Fibroblast of skin of left biceps (primary cell): Measurements from ENCODE around the gene CHFR.
"Not testable (repeated sequence)": the region's sequence is repeated elsewhere in the genome, so short reads cannot be mapped to it uniquely, and the experiment has no call there.

ENCODE experiments used
- DNase-seq, 2 experiments: peaks; one replicate each; pipeline ENCODE4 v3.0.0-alpha.2; 2013; ENCODE audit warnings: low read depth in 2 of 2

Gene CHFR

DNA sequence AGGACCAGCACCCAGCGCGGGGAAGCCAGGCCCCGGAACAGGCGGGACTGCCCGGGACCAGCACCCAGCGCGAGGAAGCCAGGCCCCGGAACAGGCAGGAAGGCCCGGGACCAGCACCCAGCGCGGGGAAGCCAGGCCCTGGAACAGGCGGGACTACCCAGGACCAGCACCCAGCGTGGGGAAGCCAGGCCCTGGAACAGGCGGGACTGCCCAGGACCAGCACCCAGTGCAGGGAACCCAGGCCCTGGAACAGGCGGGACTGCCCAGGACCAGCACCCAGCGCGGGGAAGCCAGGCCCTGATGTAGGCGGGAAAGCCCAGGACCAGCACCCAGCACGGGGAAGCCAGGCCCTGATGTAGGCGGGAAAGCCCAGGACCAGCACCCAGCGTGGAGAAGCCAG is 12.8 kb downstream of the CHFR start:
- not testable (repeated sequence) for DNase-seq

DNA sequence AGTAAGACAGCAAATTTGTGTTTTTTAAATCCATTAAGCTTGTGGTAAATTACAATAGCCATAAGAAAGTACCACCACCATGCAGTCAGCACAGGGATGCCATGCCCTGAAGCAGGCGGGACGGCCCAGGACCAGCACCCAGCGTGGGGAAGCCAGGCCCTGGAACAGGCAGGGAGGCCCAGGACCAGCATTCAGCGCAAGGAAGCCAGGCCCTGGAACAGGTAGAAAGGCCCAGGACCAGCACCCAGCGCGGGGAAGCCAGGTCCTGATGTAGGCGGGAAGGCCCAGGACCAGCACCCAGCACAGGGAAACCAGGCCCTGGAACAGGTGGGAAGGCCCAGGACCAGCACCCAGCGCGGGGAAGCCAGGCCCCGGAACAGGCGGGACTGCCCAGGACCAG is 13.2 kb downstream of the CHFR start:
- no peak for DNase-seq

DNA sequence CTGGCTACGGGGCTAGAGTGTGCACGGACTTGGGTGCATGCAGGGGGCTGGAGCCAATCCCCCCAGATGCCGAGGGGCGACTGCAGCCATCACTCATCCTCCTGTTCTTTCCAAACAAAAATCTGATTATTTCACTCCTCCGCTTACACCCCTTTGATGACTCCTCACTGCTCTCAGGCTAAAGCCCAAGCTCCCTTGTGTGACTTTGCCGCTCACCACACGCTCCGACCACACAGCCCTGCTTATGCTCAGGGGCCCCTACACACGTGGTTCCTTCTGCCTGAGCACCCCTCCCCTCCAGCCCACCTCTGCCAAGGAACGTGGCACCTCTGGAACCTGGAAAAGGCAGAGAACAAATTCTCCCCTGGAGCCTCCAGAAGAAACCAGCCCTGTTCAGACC is 13.7 kb downstream of the CHFR start:
- DNase-seq, result no peak

DNA sequence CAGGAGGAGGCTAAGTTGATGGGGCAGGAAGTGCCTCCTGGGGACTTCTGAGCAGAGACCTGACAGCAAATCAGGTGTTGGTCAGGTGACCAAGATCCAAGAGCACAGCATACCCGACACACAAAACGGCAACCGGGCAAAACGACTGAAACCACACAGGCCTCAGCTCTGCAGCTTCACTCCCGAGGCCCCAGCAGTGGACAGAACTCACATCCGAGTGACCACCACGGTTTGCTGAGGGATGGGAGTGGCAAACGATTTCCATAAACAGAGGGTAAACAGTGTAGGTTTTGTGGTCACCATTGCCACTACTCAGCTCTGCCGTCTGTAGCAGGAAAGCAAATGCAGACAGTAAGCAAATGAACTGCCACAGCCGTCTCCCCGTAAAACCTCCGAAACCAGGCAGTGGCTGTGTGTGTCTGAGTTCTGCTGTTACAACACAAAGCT is 14.4 kb downstream of the CHFR start:
- no peak for DNase-seq

DNA sequence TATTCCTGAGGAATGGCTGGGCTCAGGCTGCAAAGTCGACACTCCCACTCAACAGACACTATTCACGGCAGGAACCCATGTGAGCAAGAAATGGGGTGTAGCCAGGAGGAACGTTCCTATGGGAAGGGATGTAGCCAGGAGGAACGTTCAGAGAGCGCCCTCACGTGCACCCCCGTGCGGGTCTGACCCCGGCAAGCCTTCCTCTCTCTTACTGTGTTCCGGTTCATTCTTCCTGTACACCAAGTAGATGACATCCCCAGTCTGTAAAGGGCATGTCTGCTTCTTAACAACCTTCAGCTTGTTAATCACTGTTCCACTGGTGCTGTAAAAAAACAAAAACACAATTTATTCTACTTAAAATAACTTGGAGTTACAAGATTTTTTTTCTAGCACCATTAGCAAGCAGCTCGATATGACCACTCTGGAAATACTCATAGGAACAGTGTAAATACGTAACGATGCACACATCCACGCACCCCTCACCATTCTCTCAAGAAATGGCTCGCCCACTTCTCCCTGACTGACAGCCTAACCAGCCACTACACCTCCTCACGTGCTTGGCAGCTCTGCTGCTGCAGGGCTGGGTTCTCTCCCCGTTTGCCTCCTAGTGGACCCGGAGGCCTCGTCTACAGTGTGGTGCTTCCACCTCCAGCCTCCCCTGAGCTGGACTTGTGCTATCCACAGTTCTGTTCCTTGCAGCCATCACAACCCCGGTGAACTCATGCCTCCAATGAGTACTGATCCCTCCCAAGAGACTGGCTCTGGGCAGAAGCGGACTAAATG is 15.1 kb downstream of the CHFR start:
- DNase-seq, result no peak

DNA sequence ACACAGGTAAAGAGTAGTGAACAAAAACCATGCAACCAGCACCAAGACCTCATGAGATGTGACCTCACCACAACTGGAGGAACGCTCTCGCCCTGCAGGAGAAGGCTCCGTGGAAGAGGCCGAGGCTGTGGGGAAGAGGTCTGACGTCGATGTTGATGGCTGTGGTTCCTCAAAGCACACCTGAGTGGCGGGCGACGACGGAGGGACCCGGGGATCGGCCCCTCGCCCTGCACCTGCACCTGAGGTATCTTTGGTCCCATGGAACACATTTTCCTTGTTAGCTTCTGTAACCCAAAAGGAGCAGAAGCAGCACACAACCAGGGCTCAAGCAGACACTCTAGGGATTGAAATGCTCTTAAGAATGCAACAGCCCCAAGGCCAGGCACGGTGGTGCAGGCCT is 17.9 kb downstream of the CHFR start:
- no peak for DNase-seq

DNA sequence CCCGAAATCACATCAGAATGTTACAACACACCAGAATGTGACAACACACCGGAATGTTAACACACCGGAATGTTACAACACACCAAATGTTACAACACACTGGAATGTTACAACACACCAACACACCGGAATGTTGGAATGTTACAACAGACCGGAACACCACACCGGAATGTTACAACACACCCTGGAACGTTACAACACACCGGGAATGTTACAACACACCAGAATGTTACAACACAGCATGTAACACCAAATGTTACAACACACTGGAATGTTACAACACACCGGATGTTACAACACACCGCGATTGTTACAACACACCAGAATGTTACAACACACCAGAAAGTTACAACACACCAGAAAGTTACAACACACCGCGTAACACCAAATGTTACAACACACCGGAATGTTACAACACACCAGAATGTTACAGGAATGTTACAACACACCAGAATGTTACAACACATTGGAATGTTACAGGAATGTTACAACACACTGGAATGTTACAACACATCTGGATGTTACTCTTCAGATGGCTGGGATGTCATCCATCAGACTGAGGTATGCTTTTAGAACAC is 21.1 kb downstream of the CHFR start:
- peak; percentile 15 to 19 for DNase-seq

DNA sequence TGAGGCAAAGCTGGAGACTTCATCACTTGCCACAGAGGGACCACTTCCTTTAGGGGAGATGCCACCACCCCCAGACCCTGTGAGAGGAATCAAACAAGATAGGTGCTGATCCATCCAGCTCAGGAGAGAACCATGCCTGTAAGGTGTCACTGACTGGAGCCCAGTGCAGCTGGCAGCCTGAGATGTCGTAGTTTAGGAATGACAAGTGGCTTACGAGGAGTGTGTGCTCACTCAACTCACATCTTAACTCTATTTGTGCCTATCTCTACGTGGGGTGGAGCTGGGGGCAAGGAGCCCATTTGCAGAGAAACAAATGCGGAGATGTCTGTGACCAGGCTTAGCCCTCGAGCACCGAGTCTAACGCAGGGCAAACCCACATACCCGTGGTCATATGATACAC is 25.8 kb downstream of the CHFR start:
- DNase-seq, result no peak

DNA sequence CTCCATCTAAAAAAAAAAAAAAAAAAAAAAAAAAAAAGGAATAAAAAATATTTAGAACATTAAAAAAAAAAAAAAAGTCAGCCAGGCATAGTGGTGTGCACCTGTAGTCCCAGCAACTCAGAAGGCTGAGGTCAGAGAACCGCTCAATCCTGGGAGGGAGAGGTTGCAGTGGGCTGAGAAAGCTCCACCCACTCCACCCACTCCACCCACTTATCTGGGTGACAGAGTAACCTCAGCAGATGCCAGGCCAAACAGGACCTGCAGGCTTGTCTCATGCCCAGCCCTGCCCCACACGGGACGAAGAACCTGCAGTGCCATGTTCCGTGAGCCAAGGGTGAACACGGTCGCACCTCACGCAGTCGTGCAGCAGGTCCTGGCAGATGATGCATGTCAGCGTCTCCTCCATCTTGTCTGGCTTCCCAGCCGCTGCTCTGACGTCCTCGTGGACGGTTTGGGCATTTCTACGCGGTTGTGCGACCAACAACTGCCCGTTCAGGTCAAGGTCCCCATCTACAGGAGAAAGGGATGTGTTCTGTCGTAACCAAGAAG is 28.6 kb downstream of the CHFR start:
- no peak for DNase-seq

DNA sequence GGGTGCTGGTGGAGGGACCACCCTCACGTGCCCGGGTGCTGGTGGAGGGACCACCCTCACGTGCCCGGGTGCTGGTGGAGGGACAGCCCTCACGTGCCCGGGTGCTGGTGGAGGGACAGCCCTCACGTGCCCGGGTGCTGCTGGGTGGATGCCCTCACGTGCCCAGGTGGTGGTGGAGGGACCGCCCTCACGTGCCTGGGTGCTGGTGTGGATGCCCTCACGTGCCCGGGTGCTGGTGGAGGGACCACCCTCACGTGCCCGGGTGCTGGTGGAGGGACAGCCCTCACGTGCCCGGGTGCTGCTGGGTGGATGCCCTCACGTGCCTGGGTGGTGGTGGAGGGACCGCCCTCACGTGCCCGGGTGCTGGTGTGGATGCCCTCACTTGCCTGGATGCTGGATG is 30.4 kb downstream of the CHFR start:
- not testable (repeated sequence) for DNase-seq

DNA sequence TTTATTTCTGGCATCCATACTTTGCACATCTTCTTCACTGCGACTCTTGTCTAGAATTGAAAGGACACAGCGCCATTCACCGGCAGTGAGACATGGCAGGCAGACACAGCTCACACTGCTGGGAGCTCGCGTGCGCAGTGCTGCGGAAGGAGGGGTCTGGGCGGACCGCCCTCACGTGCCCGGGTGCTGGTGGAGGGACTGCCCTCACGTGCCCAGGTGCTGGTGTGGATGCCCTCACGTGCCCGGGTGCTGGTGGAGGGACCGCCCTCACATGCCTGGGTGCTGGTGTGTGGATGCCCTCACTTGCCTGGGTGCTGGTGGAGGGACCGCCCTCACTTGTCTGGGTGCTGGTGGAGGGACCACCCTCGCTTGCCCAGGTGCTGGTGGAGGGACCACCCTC is 30.8 kb downstream of the CHFR start:
- DNase-seq, result no peak

DNA sequence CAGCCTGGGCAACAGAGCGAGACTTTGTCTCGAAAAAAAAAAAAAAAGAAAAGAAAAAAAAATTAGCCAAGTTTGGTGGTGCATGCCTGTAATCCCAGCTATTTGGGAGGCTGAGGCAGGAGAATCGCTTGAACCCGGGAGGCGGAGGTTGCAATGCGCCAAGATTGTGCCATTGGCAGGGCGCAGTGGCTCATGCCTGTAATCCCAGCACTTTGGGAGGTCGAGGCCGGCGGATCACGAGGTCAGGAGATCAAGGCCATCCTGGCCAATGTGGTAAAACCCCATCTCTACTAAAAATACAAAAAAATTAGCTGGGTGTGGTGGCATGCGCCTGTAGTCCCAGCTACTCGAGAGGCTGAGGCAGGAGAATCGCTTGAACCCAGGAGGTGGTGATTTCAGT is 32.2 kb downstream of the CHFR start:
- not testable (repeated sequence) for DNase-seq

DNA sequence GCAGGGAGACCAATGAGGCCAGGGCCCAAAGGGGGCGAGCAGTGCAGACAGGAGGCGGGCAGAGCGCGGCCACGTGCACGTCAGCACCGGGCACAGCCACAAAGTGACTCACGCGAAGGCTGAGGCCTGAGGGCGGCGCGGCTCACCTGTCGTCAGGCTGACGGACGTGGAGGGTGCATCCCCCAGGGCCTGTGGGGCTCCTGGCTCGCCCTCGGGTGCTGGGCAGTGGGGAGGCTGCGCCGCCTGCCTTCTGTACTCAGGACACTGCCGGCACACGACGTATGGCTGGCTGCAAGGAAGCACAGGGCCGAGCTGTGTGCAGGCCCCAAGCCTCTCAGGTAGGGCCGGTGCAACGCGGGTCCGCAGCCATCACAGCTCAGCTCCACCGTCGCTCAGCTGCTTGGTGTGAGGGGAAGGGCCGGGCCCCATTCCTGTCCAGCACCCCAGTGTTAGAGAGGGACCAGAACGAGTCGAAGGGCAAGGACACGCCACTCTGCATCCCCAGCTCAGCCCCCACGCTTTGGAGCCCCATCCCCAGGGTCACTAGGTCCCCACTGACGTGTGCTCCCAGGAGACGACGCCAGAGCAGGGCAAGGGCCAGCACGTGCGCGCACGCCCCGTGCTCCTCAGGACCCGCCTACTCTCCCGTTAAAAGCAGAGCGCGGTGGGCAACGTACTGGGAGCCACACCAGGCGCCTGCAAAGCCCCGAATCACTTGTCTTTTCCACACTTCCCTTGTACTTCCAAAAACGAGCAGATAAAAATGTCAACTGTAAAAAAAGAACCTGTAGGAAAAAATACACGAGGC is 33.9 kb downstream of the CHFR start:
- DNase-seq, result no peak

DNA sequence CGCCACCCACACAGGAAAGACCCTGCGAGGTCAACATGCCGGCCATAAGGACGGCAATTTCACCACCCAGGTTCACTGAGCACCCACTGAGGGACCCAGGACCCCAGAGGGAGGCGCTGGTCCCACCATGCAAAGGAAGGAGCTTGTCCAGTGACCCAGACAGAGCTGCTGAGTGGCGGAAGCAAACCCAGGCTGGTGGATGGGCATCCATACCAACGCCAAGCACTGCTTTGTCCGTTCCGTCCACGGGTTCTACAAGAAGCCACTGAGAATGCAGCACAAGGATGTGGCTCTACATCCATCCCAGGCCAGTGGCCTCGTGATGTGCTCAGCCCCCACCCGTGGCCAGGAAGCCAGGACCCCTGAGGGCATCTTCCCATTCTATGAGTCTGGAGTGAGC is 34.9 kb downstream of the CHFR start:
- no peak for DNase-seq

DNA sequence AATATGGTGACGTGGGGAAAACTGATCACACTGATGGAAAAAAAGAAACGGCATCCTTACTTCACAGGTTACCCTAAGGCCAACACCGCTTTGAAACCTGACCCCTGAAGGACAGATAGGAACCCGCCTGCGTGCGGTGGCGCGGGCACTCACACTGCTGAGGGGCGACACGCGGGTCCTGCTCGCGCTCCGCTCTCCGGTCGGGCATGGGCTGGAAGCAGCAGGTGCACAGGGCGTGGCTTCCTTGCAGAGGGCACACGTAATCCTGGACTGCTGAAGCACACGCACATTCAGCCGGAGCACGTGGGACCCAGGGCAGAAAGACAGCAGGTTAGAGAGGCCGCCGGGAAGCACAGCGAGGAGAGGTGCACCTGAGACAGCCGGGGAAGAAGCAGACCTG is 35.9 kb downstream of the CHFR start:
- DNase-seq, result no peak

DNA sequence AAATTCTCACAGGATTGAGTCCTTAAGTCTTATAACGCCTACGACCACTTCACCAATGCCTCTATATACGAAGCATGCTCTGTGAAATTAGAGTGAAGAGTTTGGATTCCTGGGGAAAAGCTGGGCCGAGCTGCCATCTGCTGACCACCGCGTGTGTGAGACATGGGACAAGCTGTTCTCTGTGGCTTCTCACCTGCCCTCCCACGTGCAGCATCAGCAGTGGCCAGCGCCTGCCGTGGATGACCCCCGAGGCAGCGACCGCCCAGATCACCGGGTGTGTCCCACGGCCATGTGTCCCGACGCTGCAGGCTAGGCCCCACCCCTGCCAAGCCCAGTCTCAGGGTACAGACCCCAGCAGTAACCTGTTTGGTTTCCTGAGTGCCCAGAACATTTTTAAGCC is 37.1 kb downstream of the CHFR start:
- DNase-seq, result no peak

DNA sequence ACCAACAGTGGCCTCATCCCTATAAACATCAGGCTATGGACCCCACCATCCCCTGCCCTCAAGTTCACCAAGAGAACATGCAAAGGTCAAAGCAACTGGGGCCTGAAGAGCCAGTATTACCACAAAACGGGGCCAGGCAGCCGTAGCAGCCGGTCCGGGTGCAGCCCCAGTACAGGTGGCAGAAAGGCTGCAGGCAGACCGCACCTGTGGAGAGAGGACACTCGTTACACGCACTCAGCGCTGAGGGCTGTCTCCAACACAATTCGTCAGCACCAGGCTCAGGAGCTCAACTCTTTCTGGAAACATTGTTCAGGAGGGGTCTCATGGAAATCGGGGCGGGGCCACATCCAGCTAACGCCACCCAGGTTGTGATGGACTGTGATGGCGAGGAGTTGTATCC is 38.9 kb downstream of the CHFR start:
- DNase-seq, result no peak

DNA sequence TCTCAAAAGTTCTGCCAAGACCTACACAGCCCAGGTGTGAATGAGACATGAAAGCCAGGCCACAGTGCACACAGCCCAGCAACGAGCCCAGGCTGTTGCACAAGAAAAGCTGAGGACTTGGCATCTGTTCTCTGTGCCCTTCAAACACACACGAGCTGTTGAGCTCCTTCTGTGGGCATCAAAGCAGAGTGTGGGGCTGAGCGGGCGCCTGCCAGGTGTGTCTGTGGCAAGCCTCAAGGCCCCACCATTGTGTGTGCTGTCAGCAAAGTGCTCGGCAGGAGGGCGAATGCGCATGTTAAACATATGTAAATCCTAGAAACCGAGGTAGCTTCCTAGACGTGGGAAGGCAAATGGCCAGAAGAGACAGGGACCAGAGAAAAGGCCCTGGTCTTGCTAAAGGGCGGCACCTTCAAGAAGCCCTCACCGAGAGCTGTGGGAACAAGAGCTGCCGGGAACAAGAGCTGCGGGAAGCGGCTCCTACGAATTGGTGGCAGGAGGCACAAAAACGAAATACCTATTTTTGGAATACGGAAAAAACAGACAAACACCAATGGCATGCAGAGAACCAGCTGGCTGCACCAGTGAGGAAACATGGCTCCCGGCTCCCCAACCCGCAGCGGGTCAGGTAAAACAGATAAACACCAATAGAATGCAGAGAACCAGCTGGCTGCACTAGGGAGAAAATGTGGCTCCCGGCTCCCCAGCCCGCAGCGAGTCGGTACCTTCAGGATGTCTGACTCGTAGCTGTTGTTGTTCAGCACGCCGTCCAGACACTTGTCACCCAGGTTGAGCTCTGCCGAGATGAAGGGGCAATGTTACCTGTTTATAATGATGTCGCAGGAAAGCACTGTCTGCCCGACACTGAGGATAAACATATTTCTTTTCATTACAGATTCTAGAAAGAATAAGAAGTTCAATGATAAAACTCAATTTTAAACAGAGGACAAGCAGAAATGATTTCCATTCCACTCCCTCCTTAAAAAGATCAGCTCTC is 39.7 kb downstream of the CHFR start:
- DNase-seq, result no peak

DNA sequence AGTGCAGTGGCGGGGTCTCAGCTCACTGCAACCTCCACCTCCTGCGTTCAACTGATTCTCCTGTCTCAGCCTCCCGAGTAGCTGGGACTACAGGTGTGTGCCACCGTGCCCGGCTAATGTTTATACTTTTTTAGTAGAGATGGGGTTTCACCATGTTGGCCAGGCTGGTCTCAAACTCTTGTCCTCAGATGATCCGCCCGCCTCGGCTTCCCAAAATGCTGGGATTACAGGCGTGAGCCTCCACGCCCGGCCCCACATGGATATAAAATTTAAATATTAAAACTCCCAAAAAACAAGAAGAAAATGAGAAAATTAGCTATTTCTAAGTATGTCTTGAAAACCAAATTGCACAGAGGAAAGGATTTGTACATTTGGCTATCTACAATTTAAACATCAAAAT is 42.7 kb downstream of the CHFR start:
- DNase-seq, result not testable (repeated sequence)

DNA sequence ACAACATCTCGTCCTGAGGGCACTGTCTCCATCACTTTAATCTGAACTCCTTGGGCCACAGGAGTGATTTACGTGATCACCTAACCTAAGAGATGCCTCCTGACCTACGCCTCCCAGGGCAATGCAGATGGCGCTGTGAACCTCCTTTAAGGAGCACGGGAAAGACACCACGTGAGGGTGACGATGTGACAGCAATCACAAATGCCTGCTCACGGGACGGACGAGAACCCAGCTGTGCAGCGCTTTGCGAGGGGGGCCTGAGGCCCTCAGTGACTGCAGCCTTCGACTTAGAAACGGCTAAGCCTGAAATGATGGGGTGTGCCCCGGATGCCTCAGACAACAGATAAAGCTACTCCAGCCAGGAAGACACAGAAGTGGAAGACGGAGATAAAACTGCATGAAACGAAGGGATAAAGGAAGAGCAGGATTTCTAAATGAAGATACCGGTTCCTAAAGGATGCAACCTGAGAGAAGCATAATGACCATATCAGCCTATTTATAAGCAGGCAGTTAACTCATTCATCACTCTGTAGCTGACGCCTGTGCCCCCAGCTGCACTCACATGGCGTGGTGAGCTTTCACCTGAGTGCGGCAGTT is 44.9 kb downstream of the CHFR start:
- no peak for DNase-seq

DNA sequence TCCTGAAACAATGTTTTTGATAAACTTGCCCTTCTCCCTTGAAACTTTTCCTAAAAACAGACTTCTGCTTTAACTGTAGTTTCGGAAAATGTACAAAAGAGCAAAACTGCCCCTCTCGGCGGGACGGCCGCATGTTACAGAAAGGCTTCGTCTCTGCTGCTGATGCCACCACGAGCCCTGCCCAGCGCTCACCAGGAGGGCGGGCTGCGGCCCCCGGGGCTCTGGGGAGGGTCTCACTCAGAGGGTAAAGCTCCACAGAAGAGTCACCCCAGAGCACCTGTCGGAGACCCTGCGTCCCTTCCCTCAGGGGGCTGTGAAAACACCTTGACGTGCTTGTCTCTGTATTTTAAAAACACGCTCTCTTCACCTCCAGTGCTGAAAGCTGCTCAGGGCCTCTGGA is 46.3 kb downstream of the CHFR start:
- no peak for DNase-seq
